ENCODE results near the gene RB1. TPM values are rescaled to one million over a fixed set of nuclear protein-coding genes. Genes with fewer than 3 reads are reported as not detected.

RB1 gene
- total RNA-seq, 3 donors from 2014 or later (not counting 1 experiment from before 2014, with no cell fraction given): 25.5 to 28.3 (median 26.9) TPM

GRCh38 chr13:48369988-48370387, 66.4 kb downstream of the RB1 start:
- ATAC-seq (no peak), DNase-seq (no peak)
- 100% methylated on average over 1 of the region's 1 CpG for WGBS (ENCODE audit: insufficient coverage)
- H3K4me3 Mint-ChIP-seq: no peak overlapping the region
- no peaks in the 10 kb centered on the region for H3K4me1 ChIP-seq (ENCODE audit: control insufficient read depth, insufficient read depth, low read length)
- H3K4me3 ChIP-seq (ENCODE audit: low read length): no peak overlapping the region
- H3K9me3 Mint-ChIP-seq: peaks cover 0 to 2% of the 10 kb centered on the region in 2 donors
- peaks cover 24% of the 10 kb centered on the region for H3K36me3 Mint-ChIP-seq
- no peak for TF ChIP-seq CTCF (IDR thresholded peaks at IDR 0.05)
- H3K36me3 ChIP-seq (ENCODE audit: control insufficient read depth, insufficient read depth, low read length): peaks cover 10% of the 10 kb centered on the region
- no peaks in the 10 kb centered on the region for H3K27me3 ChIP-seq (ENCODE audit: control insufficient read depth, insufficient read depth, low read length)
- no peak overlapping the region for H3K27ac ChIP-seq (ENCODE audit: low read length)
- H3K27ac Mint-ChIP-seq: no peak overlapping the region
- no peaks in the 10 kb centered on the region for H3K9me3 ChIP-seq (ENCODE audit: control insufficient read depth, insufficient read depth, low read length)
- no peaks in the 10 kb centered on the region for H3K4me1 Mint-ChIP-seq
- intact Hi-C loops (cut with micrococcal nuclease): no loop called here
- no peaks in the 10 kb centered on the region for H3K27me3 Mint-ChIP-seq (ENCODE audit: low read depth in 2 of 2)

GRCh38 chr13:48370815-48371214, 67.3 kb downstream of the RB1 start:
- H3K27me3 Mint-ChIP-seq (ENCODE audit: low read depth in 2 of 2): no peaks in the 10 kb centered on the region
- no peaks in the 10 kb centered on the region for H3K27me3 ChIP-seq (ENCODE audit: control insufficient read depth, insufficient read depth, low read length)
- no peak for ATAC-seq
- 90% methylated on average over 1 of the region's 2 CpGs for WGBS (ENCODE audit: insufficient coverage)
- TF ChIP-seq CTCF (IDR thresholded peaks at IDR 0.05): no peak
- DNase-seq: no peak
- peaks cover 0 to 2% of the 10 kb centered on the region in 2 donors for H3K9me3 Mint-ChIP-seq
- no peak overlapping the region for H3K27ac ChIP-seq (ENCODE audit: low read length)
- H3K36me3 Mint-ChIP-seq: peaks cover 28% of the 10 kb centered on the region
- intact Hi-C loops (cut with micrococcal nuclease): no loop called here
- peaks cover 9% of the 10 kb centered on the region for H3K36me3 ChIP-seq (ENCODE audit: control insufficient read depth, insufficient read depth, low read length)
- no peaks in the 10 kb centered on the region for H3K4me1 ChIP-seq (ENCODE audit: control insufficient read depth, insufficient read depth, low read length)
- no peak overlapping the region for H3K4me3 ChIP-seq (ENCODE audit: low read length)
- no peaks in the 10 kb centered on the region for H3K9me3 ChIP-seq (ENCODE audit: control insufficient read depth, insufficient read depth, low read length)
- no peak overlapping the region for H3K4me3 Mint-ChIP-seq
- H3K4me1 Mint-ChIP-seq: no peaks in the 10 kb centered on the region
- no peak overlapping the region for H3K27ac Mint-ChIP-seq

- ATAC-seq: no peak
- peaks cover 20% of the 10 kb centered on the region for H3K36me3 ChIP-seq (ENCODE audit: control insufficient read depth, insufficient read depth, low read length)
- H3K27me3 ChIP-seq (ENCODE audit: control insufficient read depth, insufficient read depth, low read length): no peaks in the 10 kb centered on the region
- Mint-ChIP-seq H3K4me1 (no peaks in the 10 kb centered on the region), H3K9me3 (peaks cover 0 to 2% of the 10 kb centered on the region in 2 donors), H3K36me3 (peaks cover 18% of the 10 kb centered on the region), H3K27ac (no peak overlapping the region), H3K27me3 (ENCODE audit: low read depth in 2 of 2) (no peaks in the 10 kb centered on the region), H3K4me3 (no peak overlapping the region)
- 100% methylated on average over 1 of the region's 2 CpGs for WGBS (ENCODE audit: insufficient coverage)
- DNase-seq: no peak
- H3K4me3 ChIP-seq (ENCODE audit: low read length): no peak overlapping the region
- no peak overlapping the region for H3K27ac ChIP-seq (ENCODE audit: low read length)
- H3K4me1 ChIP-seq (ENCODE audit: control insufficient read depth, insufficient read depth, low read length): no peaks in the 10 kb centered on the region
- intact Hi-C loops (cut with micrococcal nuclease): no loop called here
- H3K9me3 ChIP-seq (ENCODE audit: control insufficient read depth, insufficient read depth, low read length): no peaks in the 10 kb centered on the region
- no peak for TF ChIP-seq CTCF (IDR thresholded peaks at IDR 0.05)
Measured at GRCh38 chr13:48377857-48378256, 74.3 kb downstream of the RB1 start.

GRCh38 chr13:48380581-48380980, 77.0 kb downstream of the RB1 start:
- ATAC-seq: no peak
- no peak overlapping the region for H3K27ac Mint-ChIP-seq
- Histone ChIP-seq H3K27ac (ENCODE audit: low read length) (no peak overlapping the region), H3K36me3 (ENCODE audit: control insufficient read depth, insufficient read depth, low read length) (peaks cover 14% of the 10 kb centered on the region), H3K9me3 (ENCODE audit: control insufficient read depth, insufficient read depth, low read length) (no peaks in the 10 kb centered on the region), H3K27me3 (ENCODE audit: control insufficient read depth, insufficient read depth, low read length) (no peaks in the 10 kb centered on the region), H3K4me3 (ENCODE audit: low read length) (no peak overlapping the region), H3K4me1 (ENCODE audit: control insufficient read depth, insufficient read depth, low read length) (no peaks in the 10 kb centered on the region)
- TF ChIP-seq CTCF (IDR thresholded peaks at IDR 0.05): no peak
- no peak overlapping the region for H3K4me3 Mint-ChIP-seq
- no peaks in the 10 kb centered on the region for H3K9me3 Mint-ChIP-seq
- DNase-seq: no peak
- H3K36me3 Mint-ChIP-seq: no peaks in the 10 kb centered on the region
- intact Hi-C loops (cut with micrococcal nuclease): no loop called here
- H3K27me3 Mint-ChIP-seq (ENCODE audit: low read depth in 2 of 2): no peaks in the 10 kb centered on the region
- peaks cover 0 to 5% of the 10 kb centered on the region in 2 donors for H3K4me1 Mint-ChIP-seq

Measured in natural killer cell (primary cell).